Esophagus squamous epithelium (tissue), 5 donors: ENCODE data around the gene KAZN. TPM values are rescaled to one million over a fixed set of nuclear protein-coding genes. Genes with fewer than 3 reads are reported as not detected.
"Not testable (repeated sequence)": the region's sequence is repeated elsewhere in the genome, so short reads cannot be mapped to it uniquely, and the experiment has no call there.

ENCODE experiments used
- DNase-seq: peaks from one replicate; lab custom pipeline; 2025; lab: John Stamatoyannopoulos, UW
- H3K27ac ChIP-seq, 4 donors: fragments of 200-600 bp; sonication (generic); one replicate each; pipeline ENCODE4 v1.5.1; 2016 to 2019; ENCODE audit warnings: mild to moderate bottlenecking in 1 of 4
- H3K27me3 ChIP-seq, 4 donors: fragments of 200-600 bp; sonication (generic); 1 replicate in 3 of 4; 2 replicates in 1 of 4; pipeline versions ENCODE4 v1.5.1 to v1.6.0; 2017 to 2021; ENCODE audit warnings: antibody characterized with exemption in 1 of 4
- H3K36me3 ChIP-seq, 3 donors: fragments of 200-600 bp; sonication (generic); one replicate each; pipeline ENCODE4 v1.5.1; 2016 to 2019
- H3K4me1 ChIP-seq, 3 donors: fragments of 200-600 bp; sonication (generic); one replicate each; pipeline ENCODE4 v1.5.1; 2017 to 2019
- H3K4me3 ChIP-seq, 4 donors: fragments of 200-600 bp; sonication (generic); 1 replicate in 3 of 4; 2 replicates in 1 of 4; pipeline ENCODE4 v1.5.1; 2016 to 2019; ENCODE audit warnings: mild to moderate bottlenecking in 2 of 4, moderate library complexity in 1 of 4
- H3K9me3 ChIP-seq, 3 donors: fragments of 200-600 bp; sonication (generic); one replicate each; pipeline ENCODE4 v1.5.1; 2016 to 2019
- CTCF ChIP-seq, 6 experiments: fragments of 450-650 bp in 4 of 6; fragments of 200-600 bp in 2 of 6; sonication (generic) in 2 of 6; IDR thresholded peaks; one replicate each; pipeline ENCODE4 v1.5.1; 2016 to 2019; ENCODE audit warnings: antibody characterized with exemption in 6 of 6, mild to moderate bottlenecking in 4 of 6, moderate library complexity in 4 of 6
- POLR2A ChIP-seq, 4 donors: fragments of 450-650 bp; IDR thresholded peaks; one replicate each; pipeline ENCODE4 v1.6.1; 2017; ENCODE audit warnings: antibody characterized with exemption in 4 of 4, mild to moderate bottlenecking in 4 of 4, moderate library complexity in 3 of 4
- WGBS, 2 donors: methylation state at CpG; one replicate each; pipeline ENCODE4 v1.1.5; 2018; 5-methylcytosine and 5-hydroxymethylcytosine counted together
- intact Hi-C: fragments of 100-400 bp; cut with DNase I; formaldehyde crosslinking; loops from one replicate; pipeline ENCODE4 v1.15.0; 2022
- total RNA-seq, 4 donors: library from RNA; depleted of rRNA; stranded (reverse); fragments of >200 nt; gene quantifications; one replicate each; pipeline ENCODE4 v1.1.0, GENCODE V29; 2016
- donor health status: DM: yes; HTN: yes; CAD: no.

Gene KAZN
- total RNA-seq, 4 donors from 2014 or later: 25.0 to 54.5 (median 30.8) TPM

DNA sequence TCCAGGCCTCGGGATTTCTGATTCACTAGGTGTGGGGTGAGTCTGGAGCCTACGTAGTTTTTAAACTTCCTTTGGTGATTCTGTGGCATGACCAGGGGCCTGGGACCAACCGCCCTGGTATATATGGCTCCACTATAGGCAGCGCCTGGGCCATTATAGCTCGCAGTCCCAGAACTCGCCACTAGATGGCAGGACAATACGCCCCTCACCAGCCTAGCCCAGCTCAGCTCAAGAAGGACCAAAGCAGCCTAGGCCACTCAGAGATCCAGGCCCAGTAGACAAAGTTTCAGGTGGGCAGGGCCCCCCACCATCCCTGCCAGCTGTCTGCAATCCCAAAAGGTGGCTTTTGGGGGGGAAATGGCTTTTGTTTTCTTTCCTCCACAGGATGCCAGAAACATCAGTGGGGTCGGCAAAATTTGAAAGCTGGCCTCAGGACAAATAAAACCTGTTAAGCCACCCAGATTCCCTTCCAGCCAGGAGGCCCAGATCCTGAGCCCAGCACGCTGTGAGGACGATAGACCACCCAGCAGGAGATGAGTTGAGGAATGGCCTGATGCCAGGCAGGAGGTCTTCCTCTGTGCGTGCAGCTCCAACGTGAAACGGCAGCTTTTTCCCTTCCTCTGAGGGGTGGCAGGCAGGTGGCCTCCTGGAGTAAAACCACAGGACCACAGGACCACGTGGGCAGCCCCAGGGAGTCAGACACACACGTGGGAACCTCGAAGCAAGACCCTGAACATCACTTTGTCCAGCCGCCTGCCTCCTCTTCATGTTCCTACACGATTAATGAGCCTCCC is 530.2 kb downstream of the KAZN start:
- TF ChIP-seq POLR2A (IDR thresholded peaks at IDR 0.05) (no peak), CTCF (IDR thresholded peaks at IDR 0.05) (peak; percentile 85 to 95 (median 92))
- intact Hi-C loops: loop anchor here (5.0 to 10.0 kb wide), 2 partner anchors 86 to 144 kb away; no protein-coding TSS in a partner anchor
- WGBS, 2 donors: 15 to 28% methylated on average over 5 to 14 of the region's 18 CpGs
- H3K36me3 ChIP-seq: no peaks in the 10 kb centered on the region
- H3K9me3 ChIP-seq: no peaks in the 10 kb centered on the region
- no peak for DNase-seq
- no peaks in the 10 kb centered on the region for H3K4me1 ChIP-seq
- H3K4me3 ChIP-seq: no peak overlapping the region
- H3K27ac ChIP-seq: no peak overlapping the region
- H3K27me3 ChIP-seq: peaks cover 0 to 7% (median 0%) of the 10 kb centered on the region in 4 donors

DNA sequence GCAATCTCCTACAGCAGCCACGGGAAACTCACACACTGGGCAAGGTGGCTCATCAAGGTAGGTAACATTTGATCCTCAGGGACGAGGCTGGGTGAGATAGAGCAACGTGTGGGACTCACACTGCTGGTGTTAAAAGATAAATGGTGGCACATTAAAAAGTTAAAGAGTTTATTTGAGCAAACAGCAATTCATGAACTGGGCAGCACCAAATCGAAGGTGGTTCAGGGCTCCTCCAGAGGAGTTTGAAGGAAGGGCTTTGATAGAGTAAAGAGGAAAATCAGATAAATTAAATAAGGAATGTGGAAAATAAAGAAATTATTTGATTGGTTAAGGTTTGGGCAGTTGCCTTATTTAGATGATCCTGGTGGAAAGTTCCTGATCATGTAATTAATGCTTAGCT is 531.5 kb downstream of the KAZN start:
- intact Hi-C loops: loop anchor here (5.0 to 10.0 kb wide), 3 partner anchors 85 to 172 kb away; no protein-coding TSS in a partner anchor
- no peaks in the 10 kb centered on the region for H3K36me3 ChIP-seq
- H3K4me1 ChIP-seq: no peaks in the 10 kb centered on the region
- no peak for DNase-seq
- peaks cover 0 to 19% (median 0%) of the 10 kb centered on the region in 4 donors for H3K27me3 ChIP-seq
- H3K4me3 ChIP-seq: no peak overlapping the region
- no peak overlapping the region for H3K27ac ChIP-seq
- no peaks in the 10 kb centered on the region for H3K9me3 ChIP-seq
- TF ChIP-seq POLR2A (IDR thresholded peaks at IDR 0.05) (no peak), CTCF (IDR thresholded peaks at IDR 0.05) (no peak)
- 64 to 75% methylated on average over 3 to 4 of the region's 4 CpGs for WGBS, 2 donors

- Histone ChIP-seq H3K9me3 (no peaks in the 10 kb centered on the region), H3K4me1 (no peaks in the 10 kb centered on the region), H3K27ac (no peak overlapping the region), H3K36me3 (no peaks in the 10 kb centered on the region), H3K27me3 (peaks cover 0 to 22% (median 0%) of the 10 kb centered on the region in 4 donors), H3K4me3 (no peak overlapping the region)
- DNase-seq: no peak
- WGBS, 2 donors: 71 to 82% methylated on average over 1 to 3 of the region's 3 CpGs
- intact Hi-C loops: loop anchor here (5.0 kb wide), 1 partner anchor 172 kb away; no protein-coding TSS in a partner anchor
- TF ChIP-seq CTCF (IDR thresholded peaks at IDR 0.05) (no peak), POLR2A (IDR thresholded peaks at IDR 0.05) (no peak)
These were observed 532.1 kb downstream of the KAZN start for GRCh38 chr1:15130607-15131006.

- TF ChIP-seq POLR2A (IDR thresholded peaks at IDR 0.05) (no peak), CTCF (IDR thresholded peaks at IDR 0.05) (no peak)
- Histone ChIP-seq H3K4me1 (no peaks in the 10 kb centered on the region), H3K36me3 (no peaks in the 10 kb centered on the region), H3K27me3 (peaks cover 0 to 22% (median 0%) of the 10 kb centered on the region in 4 donors), H3K4me3 (no peak overlapping the region), H3K9me3 (no peaks in the 10 kb centered on the region), H3K27ac (no peak overlapping the region)
- intact Hi-C loops: loop anchor here (5.0 kb wide), 1 partner anchor 169 kb away; no protein-coding TSS in a partner anchor
- 63 to 95% methylated on average over 1 to 2 of the region's 2 CpGs for WGBS, 2 donors
- no peak for DNase-seq
These were observed 534.5 kb downstream of the KAZN start for GRCh38 chr1:15132965-15133364.

DNA sequence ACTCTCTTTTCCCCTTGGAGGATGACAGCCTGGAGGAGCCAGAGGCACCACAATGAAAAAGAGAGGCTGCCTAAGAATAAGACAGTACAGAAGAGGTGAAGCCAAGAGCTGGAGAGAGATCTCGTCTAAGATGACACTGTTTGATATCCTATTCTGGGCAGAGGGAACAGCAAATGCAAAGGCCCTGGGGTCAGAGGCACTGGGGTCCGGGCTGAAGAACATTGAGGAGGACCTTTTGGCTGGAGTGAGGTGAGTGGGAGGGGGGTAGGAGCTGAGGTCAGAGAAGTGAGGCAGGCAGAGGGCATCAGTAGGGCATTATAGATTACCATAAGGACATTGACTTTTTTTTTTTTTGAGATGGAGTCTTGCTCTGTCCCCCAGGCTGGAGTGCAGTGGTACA is 535.8 kb downstream of the KAZN start:
- TF ChIP-seq POLR2A (IDR thresholded peaks at IDR 0.05) (no peak), CTCF (IDR thresholded peaks at IDR 0.05) (no peak)
- H3K27me3 ChIP-seq: peaks cover 0 to 22% (median 0%) of the 10 kb centered on the region in 4 donors
- DNase-seq: no peak
- no peak overlapping the region for H3K4me3 ChIP-seq
- no peaks in the 10 kb centered on the region for H3K9me3 ChIP-seq
- no peaks in the 10 kb centered on the region for H3K36me3 ChIP-seq
- intact Hi-C loops: loop anchor here (5.0 kb wide), 1 partner anchor 168 kb away; no protein-coding TSS in a partner anchor
- 66 to 72% methylated on average over 2 of the region's 2 CpGs for WGBS, 2 donors
- no peak overlapping the region for H3K27ac ChIP-seq
- H3K4me1 ChIP-seq: no peaks in the 10 kb centered on the region

GRCh38 chr1:15135604-15136003 is 537.1 kb downstream of the KAZN start:
- 66 to 74% methylated on average over 8 of the region's 10 CpGs for WGBS, 2 donors
- H3K9me3 ChIP-seq, H3K36me3 ChIP-seq, H3K27ac ChIP-seq, H3K4me3 ChIP-seq, intact Hi-C loops, H3K4me1 ChIP-seq, DNase-seq: not testable (repeated sequence)
- H3K27me3 ChIP-seq: peaks cover 0 to 22% (median 0%) of the 10 kb centered on the region in 4 donors
